NB4 (cell line): ENCODE data around the gene PRRC2A.

Experiments used
- MYC ChIP-seq: IDR thresholded peaks from 2 replicates; pipeline ENCODE4 v1.6.1; 2011; ENCODE audit warnings: low read depth, low read length
- POLR2A ChIP-seq: IDR thresholded peaks from 2 replicates; pipeline ENCODE4 v1.6.1; 2011; ENCODE audit warnings: mild to moderate bottlenecking; ENCODE audit not compliant: insufficient read length; ENCODE audit errors: extremely low read depth
- TF ChIP-seq, protein P1 (sequence below): IDR thresholded peaks from one replicate; pipeline ENCODE4 v1.5.1; 2012; ENCODE audit warnings: low read depth, low read length

GRCh38 chr6:31658983-31659648 lies 38.6 kb downstream of the PRRC2A start:
- TF ChIP-seq, protein P1, sequence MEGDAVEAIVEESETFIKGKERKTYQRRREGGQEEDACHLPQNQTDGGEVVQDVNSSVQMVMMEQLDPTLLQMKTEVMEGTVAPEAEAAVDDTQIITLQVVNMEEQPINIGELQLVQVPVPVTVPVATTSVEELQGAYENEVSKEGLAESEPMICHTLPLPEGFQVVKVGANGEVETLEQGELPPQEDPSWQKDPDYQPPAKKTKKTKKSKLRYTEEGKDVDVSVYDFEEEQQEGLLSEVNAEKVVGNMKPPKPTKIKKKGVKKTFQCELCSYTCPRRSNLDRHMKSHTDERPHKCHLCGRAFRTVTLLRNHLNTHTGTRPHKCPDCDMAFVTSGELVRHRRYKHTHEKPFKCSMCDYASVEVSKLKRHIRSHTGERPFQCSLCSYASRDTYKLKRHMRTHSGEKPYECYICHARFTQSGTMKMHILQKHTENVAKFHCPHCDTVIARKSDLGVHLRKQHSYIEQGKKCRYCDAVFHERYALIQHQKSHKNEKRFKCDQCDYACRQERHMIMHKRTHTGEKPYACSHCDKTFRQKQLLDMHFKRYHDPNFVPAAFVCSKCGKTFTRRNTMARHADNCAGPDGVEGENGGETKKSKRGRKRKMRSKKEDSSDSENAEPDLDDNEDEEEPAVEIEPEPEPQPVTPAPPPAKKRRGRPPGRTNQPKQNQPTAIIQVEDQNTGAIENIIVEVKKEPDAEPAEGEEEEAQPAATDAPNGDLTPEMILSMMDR, result no peak
- no peak for TF ChIP-seq POLR2A
- no peak for TF ChIP-seq MYC
